G401 (cell line): ENCODE results near the gene SLC47A2. TPM values are rescaled to one million over a fixed set of nuclear protein-coding genes. Genes with fewer than 3 reads are reported as not detected.

Experiments used
- DNase-seq: peaks from one replicate; pipeline ENCODE4 v3.0.0-alpha.2; 2015; ENCODE audit warnings: low spot score
- in situ Hi-C: cut with HindIII; loops from 2 replicates; pipeline ENCODE4 v1.10.0; 2016; ENCODE audit warnings: low sequenced_read_pairs, mixed read lengths
- total RNA-seq: library from RNA; depleted of rRNA; stranded (reverse); fragments of >200 nt; shearing (Covaris generic); gene quantifications from 2 replicates; pipeline ENCODE4 v1.2.3, GENCODE V29; 2014

The SLC47A2 gene
- total RNA-seq, 1 experiment from 2014 or later = not detected

GRCh38 chr17:19654342-19654886 lies 62.0 kb downstream of the SLC47A2 start:
- in situ Hi-C loops = no loop called here
- no peak for DNase-seq

GRCh38 chr17:19652595-19652994 lies 63.8 kb downstream of the SLC47A2 start:
- in situ Hi-C loops = no loop called here

GRCh38 chr17:19651451-19652238 lies 64.7 kb downstream of the SLC47A2 start:
- in situ Hi-C loops = no loop called here
- peak; percentile 30 for DNase-seq

More at GRCh38 chr17:19652595-19652994, 63.8 kb downstream of the SLC47A2 start:
- DNase-seq = no peak

GRCh38 chr17:19650826-19651225 lies 65.6 kb downstream of the SLC47A2 start:
- no peak for DNase-seq
- in situ Hi-C loops = no loop called here

GRCh38 chr17:19649274-19649541 lies 67.2 kb downstream of the SLC47A2 start:
- DNase-seq = no peak
- in situ Hi-C loops = no loop called here

- in situ Hi-C loops = no loop called here
- peak; percentile 97 for DNase-seq
These were observed 67.7 kb downstream of the SLC47A2 start, which contains the start of gene ALDH3A2 for GRCh38 chr17:19648475-19649273. TSS of gene ALDH3A2 (plus strand) at chr17:19648751. CDS start at chr17:19648972, 221 bp downstream.

GRCh38 chr17:19647697-19648474 lies 68.5 kb downstream of the SLC47A2 start:
- in situ Hi-C loops = no loop called here
- DNase-seq = peak; percentile 81

- DNase-seq = no peak
- in situ Hi-C loops = no loop called here
These were observed 69.3 kb downstream of the SLC47A2 start for GRCh38 chr17:19646788-19647696.

- DNase-seq = peak; percentile 27
- in situ Hi-C loops = no loop called here
These were observed 70.6 kb downstream of the SLC47A2 start for GRCh38 chr17:19645734-19646201.

GRCh38 chr17:19644493-19645210 lies 71.7 kb downstream of the SLC47A2 start:
- no peak for DNase-seq
- in situ Hi-C loops = no loop called here

- in situ Hi-C loops = no loop called here
- DNase-seq = no peak
These were observed 74.0 kb downstream of the SLC47A2 start for GRCh38 chr17:19642373-19642893.

GRCh38 chr17:19641687-19642372 lies 74.6 kb downstream of the SLC47A2 start:
- no peak for DNase-seq
- in situ Hi-C loops = no loop called here

GRCh38 chr17:19631905-19632304 lies 84.5 kb downstream of the SLC47A2 start:
- DNase-seq = no peak
- in situ Hi-C loops = no loop called here

- in situ Hi-C loops = no loop called here
These were observed 85.7 kb downstream of the SLC47A2 start for GRCh38 chr17:19630661-19631060.

GRCh38 chr17:19630035-19630434 lies 86.3 kb downstream of the SLC47A2 start:
- in situ Hi-C loops = no loop called here
- DNase-seq = no peak

More at GRCh38 chr17:19630661-19631060, 85.7 kb downstream of the SLC47A2 start:
- DNase-seq = no peak

GRCh38 chr17:19629449-19629848 lies 86.9 kb downstream of the SLC47A2 start:
- DNase-seq = no peak
- in situ Hi-C loops = no loop called here
